ENCODE measurements around the gene CABLES1.

CABLES1 gene

GRCh38 chr18:23198217-23198845 is 63.0 kb downstream of the CABLES1 start:
- no peaks in the 10 kb centered on the region for H3K27me3 ChIP-seq (ENCODE audit: control insufficient read depth, insufficient read depth, low read length)
- H3K9me3 ChIP-seq (ENCODE audit: control insufficient read depth, insufficient read depth, low read depth, low read length) = 0 out of 2 replicates have a peak, but pooled peaks cover 2% of the 10 kb centered on the region
- H3K27ac ChIP-seq (ENCODE audit: low read depth, low read length) = no peak overlapping the region
- no peak overlapping the region for H3K4me3 ChIP-seq (ENCODE audit: low read depth, low read length)
- peaks cover 34% of the 10 kb centered on the region for H3K4me1 ChIP-seq (ENCODE audit: control insufficient read depth, insufficient read depth, low read length)
- no peak overlapping the region for H3K9ac ChIP-seq (ENCODE audit: low read length)
- peaks cover 35% of the 10 kb centered on the region for H3K36me3 ChIP-seq (ENCODE audit: control insufficient read depth, insufficient read depth, low read length)

GRCh38 chr18:23200756-23201155 is 65.5 kb downstream of the CABLES1 start:
- Histone ChIP-seq H3K4me1 (ENCODE audit: control insufficient read depth, insufficient read depth, low read length) (peaks cover 14% of the 10 kb centered on the region), H3K4me3 (ENCODE audit: low read depth, low read length) (no peak overlapping the region), H3K9ac (ENCODE audit: low read length) (no peak overlapping the region), H3K27ac (ENCODE audit: low read depth, low read length) (no peak overlapping the region), H3K27me3 (ENCODE audit: control insufficient read depth, insufficient read depth, low read length) (no peaks in the 10 kb centered on the region), H3K9me3 (ENCODE audit: control insufficient read depth, insufficient read depth, low read depth, low read length) (0 out of 2 replicates have a peak, but pooled peaks cover 2% of the 10 kb centered on the region), H3K36me3 (ENCODE audit: control insufficient read depth, insufficient read depth, low read length) (peaks cover 35% of the 10 kb centered on the region)

DNA sequence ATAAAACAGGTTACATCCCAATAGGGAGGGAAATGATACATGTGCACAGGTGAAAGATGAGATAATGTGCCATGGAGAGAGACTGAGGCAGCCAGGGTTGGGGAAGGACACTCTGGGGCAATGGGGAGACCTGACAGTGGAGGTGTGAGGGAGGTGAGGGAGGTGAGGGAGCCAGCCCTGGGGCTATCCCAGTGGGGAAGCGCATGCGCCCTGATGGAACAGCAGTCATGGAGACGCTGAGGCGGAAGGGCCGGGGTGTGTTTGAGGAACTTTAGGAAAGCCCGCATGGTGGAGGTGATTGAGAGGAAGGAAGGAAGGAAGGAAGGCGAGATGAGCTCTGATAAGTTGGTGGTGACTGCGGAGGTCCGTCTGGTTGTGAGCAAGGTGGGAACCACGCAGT is 66.5 kb downstream of the CABLES1 start:
- H3K27me3 ChIP-seq (ENCODE audit: control insufficient read depth, insufficient read depth, low read length) = no peaks in the 10 kb centered on the region
- H3K9ac ChIP-seq (ENCODE audit: low read length) = no peak overlapping the region
- H3K36me3 ChIP-seq (ENCODE audit: control insufficient read depth, insufficient read depth, low read length) = peaks cover 35% of the 10 kb centered on the region
- H3K4me3 ChIP-seq (ENCODE audit: low read depth, low read length) = no peak overlapping the region
- peaks cover 4% of the 10 kb centered on the region; the same call in 1 of the 2 replicates for H3K4me1 ChIP-seq (ENCODE audit: control insufficient read depth, insufficient read depth, low read length)
- no peak overlapping the region for H3K27ac ChIP-seq (ENCODE audit: low read depth, low read length)
- 0 out of 2 replicates have a peak, but pooled peaks cover 2% of the 10 kb centered on the region for H3K9me3 ChIP-seq (ENCODE audit: control insufficient read depth, insufficient read depth, low read depth, low read length)

- no peaks in the 10 kb centered on the region for H3K27me3 ChIP-seq (ENCODE audit: control insufficient read depth, insufficient read depth, low read length)
- no peaks in the 10 kb centered on the region for H3K9me3 ChIP-seq (ENCODE audit: control insufficient read depth, insufficient read depth, low read depth, low read length)
- no peaks in the 10 kb centered on the region for H3K4me1 ChIP-seq (ENCODE audit: control insufficient read depth, insufficient read depth, low read length)
- peaks cover 23% of the 10 kb centered on the region for H3K36me3 ChIP-seq (ENCODE audit: control insufficient read depth, insufficient read depth, low read length)
- no peak overlapping the region for H3K4me3 ChIP-seq (ENCODE audit: low read depth, low read length)
- H3K27ac ChIP-seq (ENCODE audit: low read depth, low read length) = no peak overlapping the region
- no peak overlapping the region for H3K9ac ChIP-seq (ENCODE audit: low read length)
Observed at GRCh38 chr18:23203891-23204432, 68.7 kb downstream of the CABLES1 start.

DNA sequence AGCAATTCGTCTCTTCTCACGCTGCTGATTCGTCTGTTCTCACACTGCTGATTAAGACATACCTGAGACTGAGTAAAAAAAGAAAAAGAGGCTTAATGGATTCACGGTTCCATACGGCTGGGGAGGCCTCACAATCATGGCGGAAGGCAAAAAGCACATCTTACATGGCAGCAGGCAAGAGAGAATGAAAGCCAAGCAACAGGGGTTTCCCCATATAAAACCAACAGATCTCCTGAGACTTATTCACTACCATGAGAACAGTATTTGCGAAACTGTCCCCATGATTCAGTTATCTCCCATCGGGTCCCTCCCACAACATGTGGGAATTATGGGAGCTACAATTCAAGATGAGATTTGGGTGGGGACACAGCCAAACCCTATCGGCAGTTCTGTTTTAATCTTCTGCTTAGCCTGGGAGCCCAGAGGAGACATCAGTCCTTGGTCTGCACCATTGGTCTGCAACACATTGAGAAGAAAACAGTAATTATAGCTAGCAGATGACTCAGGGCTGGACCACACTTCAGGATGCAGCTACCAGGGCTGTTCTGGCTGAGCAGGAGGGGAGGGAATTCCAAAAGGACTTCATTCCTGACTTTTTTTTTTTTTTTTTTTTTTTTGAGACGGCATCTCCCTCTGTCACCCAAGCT is 69.4 kb downstream of the CABLES1 start:
- H3K4me1 ChIP-seq (ENCODE audit: control insufficient read depth, insufficient read depth, low read length) = no peaks in the 10 kb centered on the region
- H3K9me3 ChIP-seq (ENCODE audit: control insufficient read depth, insufficient read depth, low read depth, low read length) = no peaks in the 10 kb centered on the region
- no peaks in the 10 kb centered on the region for H3K27me3 ChIP-seq (ENCODE audit: control insufficient read depth, insufficient read depth, low read length)
- H3K4me3 ChIP-seq (ENCODE audit: low read depth, low read length) = no peak overlapping the region
- H3K27ac ChIP-seq (ENCODE audit: low read depth, low read length) = no peak overlapping the region
- no peak overlapping the region for H3K9ac ChIP-seq (ENCODE audit: low read length)
- H3K36me3 ChIP-seq (ENCODE audit: control insufficient read depth, insufficient read depth, low read length) = peaks cover 23% of the 10 kb centered on the region

DNA sequence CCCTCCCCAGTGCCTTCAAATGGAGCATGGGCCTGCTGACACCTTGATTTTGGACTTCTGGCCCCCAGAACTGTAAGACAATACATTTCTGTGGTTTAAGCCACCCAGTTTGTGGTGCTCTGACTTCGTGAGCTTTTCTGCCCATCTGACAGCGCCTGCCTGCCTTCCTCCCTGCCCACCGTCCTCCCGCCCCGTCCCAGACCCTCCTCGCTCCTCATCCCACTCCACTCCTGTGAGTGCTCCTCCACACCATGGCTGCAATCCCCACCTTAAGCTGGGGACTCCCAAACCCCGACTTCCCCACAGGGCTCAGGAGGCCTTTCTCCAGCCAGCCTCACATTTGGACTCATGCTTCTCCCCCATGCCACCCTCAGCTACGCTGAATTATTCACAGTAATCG is 70.7 kb downstream of the CABLES1 start:
- Histone ChIP-seq H3K27me3 (ENCODE audit: control insufficient read depth, insufficient read depth, low read length) (no peaks in the 10 kb centered on the region), H3K36me3 (ENCODE audit: control insufficient read depth, insufficient read depth, low read length) (peaks cover 32% of the 10 kb centered on the region), H3K4me3 (ENCODE audit: low read depth, low read length) (no peak overlapping the region), H3K9me3 (ENCODE audit: control insufficient read depth, insufficient read depth, low read depth, low read length) (no peaks in the 10 kb centered on the region), H3K9ac (ENCODE audit: low read length) (no peak overlapping the region), H3K27ac (ENCODE audit: low read depth, low read length) (no peak overlapping the region), H3K4me1 (ENCODE audit: control insufficient read depth, insufficient read depth, low read length) (no peaks in the 10 kb centered on the region)

DNA sequence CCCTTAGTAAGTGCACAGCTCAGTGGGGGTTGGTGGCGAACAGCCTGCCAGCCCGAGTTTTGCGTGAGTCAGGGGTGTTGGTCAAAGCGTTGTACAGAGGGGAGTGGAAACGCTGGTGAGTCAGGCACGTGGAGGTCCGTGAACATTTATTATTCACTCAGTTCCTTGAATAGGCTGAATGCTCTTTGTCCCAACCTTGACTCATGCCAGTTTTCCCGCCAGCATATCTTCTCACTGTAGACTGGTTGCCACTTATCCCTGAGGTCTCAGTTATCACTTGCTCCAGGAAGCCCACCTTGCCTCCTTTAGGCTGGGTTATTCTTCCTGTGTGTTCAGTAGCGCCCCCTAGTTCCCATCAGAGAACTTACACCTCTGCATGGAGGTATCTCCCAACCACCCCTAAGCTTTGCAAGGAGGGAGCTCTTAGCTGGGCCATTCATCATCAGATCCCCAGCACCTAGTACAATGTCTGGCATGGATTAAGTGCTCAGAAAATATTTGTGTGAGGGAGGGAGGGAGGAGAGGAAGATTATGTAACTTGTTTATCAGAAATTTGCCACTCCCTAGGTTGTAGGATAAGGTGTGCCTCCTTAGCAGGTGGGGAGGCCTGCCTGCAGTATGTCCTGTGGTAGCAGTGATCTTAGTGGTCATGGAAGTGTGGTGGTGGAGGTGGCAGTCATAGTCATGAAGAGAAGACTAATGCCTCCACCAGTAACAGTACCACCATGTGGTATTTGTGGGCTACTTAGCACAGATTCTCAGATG is 72.1 kb downstream of the CABLES1 start:
- Histone ChIP-seq H3K36me3 (ENCODE audit: control insufficient read depth, insufficient read depth, low read length) (peaks cover 24% of the 10 kb centered on the region), H3K27me3 (ENCODE audit: control insufficient read depth, insufficient read depth, low read length) (no peaks in the 10 kb centered on the region), H3K4me1 (ENCODE audit: control insufficient read depth, insufficient read depth, low read length) (no peaks in the 10 kb centered on the region), H3K4me3 (ENCODE audit: low read depth, low read length) (no peak overlapping the region), H3K9me3 (ENCODE audit: control insufficient read depth, insufficient read depth, low read depth, low read length) (no peaks in the 10 kb centered on the region), H3K27ac (ENCODE audit: low read depth, low read length) (no peak overlapping the region), H3K9ac (ENCODE audit: low read length) (no peak overlapping the region)

DNA sequence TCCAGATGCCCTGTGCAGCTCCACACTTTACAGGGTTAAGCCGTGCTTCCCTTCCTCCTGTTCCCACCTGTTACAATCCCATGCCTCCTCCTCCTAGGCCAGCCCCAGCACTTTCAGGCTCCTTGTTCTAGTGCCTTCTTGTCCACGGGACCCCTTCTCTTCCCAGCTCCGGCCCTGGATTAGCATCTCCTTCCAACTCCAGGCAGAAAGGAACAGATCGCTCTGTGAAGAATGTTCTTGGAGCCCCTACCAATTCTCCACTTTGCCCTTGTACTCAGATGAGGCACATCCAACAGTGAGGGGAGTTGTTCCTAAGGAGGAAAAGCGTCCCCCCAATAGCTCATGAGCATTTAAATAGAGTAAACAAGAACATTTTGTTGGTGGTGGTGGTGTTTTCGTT is 72.7 kb downstream of the CABLES1 start:
- Histone ChIP-seq H3K27me3 (ENCODE audit: control insufficient read depth, insufficient read depth, low read length) (no peaks in the 10 kb centered on the region), H3K9me3 (ENCODE audit: control insufficient read depth, insufficient read depth, low read depth, low read length) (no peaks in the 10 kb centered on the region), H3K4me3 (ENCODE audit: low read depth, low read length) (no peak overlapping the region), H3K36me3 (ENCODE audit: control insufficient read depth, insufficient read depth, low read length) (peaks cover 22% of the 10 kb centered on the region), H3K9ac (ENCODE audit: low read length) (no peak overlapping the region), H3K27ac (ENCODE audit: low read depth, low read length) (no peak overlapping the region), H3K4me1 (ENCODE audit: control insufficient read depth, insufficient read depth, low read length) (no peaks in the 10 kb centered on the region)

GRCh38 chr18:23208600-23208999 is 73.3 kb downstream of the CABLES1 start:
- Histone ChIP-seq H3K27ac (ENCODE audit: low read depth, low read length) (no peak overlapping the region), H3K27me3 (ENCODE audit: control insufficient read depth, insufficient read depth, low read length) (no peaks in the 10 kb centered on the region), H3K36me3 (ENCODE audit: control insufficient read depth, insufficient read depth, low read length) (peaks cover 23% of the 10 kb centered on the region), H3K9me3 (ENCODE audit: control insufficient read depth, insufficient read depth, low read depth, low read length) (no peaks in the 10 kb centered on the region), H3K4me1 (ENCODE audit: control insufficient read depth, insufficient read depth, low read length) (no peaks in the 10 kb centered on the region), H3K4me3 (ENCODE audit: low read depth, low read length) (no peak overlapping the region), H3K9ac (ENCODE audit: low read length) (no peak overlapping the region)

DNA sequence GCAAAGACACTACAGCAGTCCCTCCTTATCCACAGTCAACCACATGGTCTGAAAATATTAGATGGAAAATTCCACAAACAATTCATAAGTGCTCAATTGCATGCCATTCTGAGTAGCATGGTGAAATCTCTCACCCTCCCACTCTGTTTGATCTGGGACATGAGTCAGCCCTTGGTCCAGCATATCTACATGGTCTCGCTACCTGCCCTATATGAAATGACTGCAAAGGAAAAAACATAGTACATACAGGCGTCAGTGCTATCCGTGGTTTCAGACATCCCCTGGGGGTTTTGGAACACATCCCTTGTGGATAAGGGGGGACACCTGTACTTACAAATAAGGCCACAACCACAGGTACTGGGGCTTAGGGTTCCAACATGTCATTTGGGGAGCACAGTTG is 73.7 kb downstream of the CABLES1 start:
- H3K27ac ChIP-seq (ENCODE audit: low read depth, low read length) = no peak overlapping the region
- H3K36me3 ChIP-seq (ENCODE audit: control insufficient read depth, insufficient read depth, low read length) = peaks cover 27% of the 10 kb centered on the region
- H3K4me3 ChIP-seq (ENCODE audit: low read depth, low read length) = no peak overlapping the region
- no peaks in the 10 kb centered on the region for H3K27me3 ChIP-seq (ENCODE audit: control insufficient read depth, insufficient read depth, low read length)
- H3K9me3 ChIP-seq (ENCODE audit: control insufficient read depth, insufficient read depth, low read depth, low read length) = no peaks in the 10 kb centered on the region
- H3K9ac ChIP-seq (ENCODE audit: low read length) = no peak overlapping the region
- no peaks in the 10 kb centered on the region for H3K4me1 ChIP-seq (ENCODE audit: control insufficient read depth, insufficient read depth, low read length)

DNA sequence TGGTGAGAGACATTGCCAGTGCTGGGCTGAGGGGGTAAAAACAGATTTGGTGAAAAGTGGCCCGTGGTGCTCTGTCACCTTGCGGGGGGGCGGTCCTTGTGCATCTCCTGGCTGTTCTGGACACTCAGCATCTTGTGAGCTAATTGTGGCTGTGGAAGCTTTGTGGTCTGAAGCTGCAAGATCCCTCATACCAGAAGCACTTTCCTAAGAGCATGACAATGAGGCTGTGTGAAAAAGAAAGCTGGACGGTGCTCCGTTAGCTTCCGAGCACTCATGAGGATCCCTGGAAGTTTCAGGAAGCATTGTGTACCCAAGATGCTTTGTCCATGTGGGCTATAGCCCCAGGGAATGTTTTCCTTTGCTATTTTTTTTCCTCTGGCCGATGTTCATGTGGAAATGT is 74.5 kb downstream of the CABLES1 start:
- Histone ChIP-seq H3K36me3 (ENCODE audit: control insufficient read depth, insufficient read depth, low read length) (peaks cover 35% of the 10 kb centered on the region), H3K27ac (ENCODE audit: low read depth, low read length) (no peak overlapping the region), H3K9me3 (ENCODE audit: control insufficient read depth, insufficient read depth, low read depth, low read length) (no peaks in the 10 kb centered on the region), H3K4me1 (ENCODE audit: control insufficient read depth, insufficient read depth, low read length) (no peaks in the 10 kb centered on the region), H3K4me3 (ENCODE audit: low read depth, low read length) (no peak overlapping the region), H3K9ac (ENCODE audit: low read length) (no peak overlapping the region), H3K27me3 (ENCODE audit: control insufficient read depth, insufficient read depth, low read length) (no peaks in the 10 kb centered on the region)
